Vagina (tissue), 2 donors: ENCODE results near the gene TMA7. TPM values are rescaled to one million over a fixed set of nuclear protein-coding genes. Genes with fewer than 3 reads are reported as not detected.

Experiments
- DNase-seq, 2 donors: peaks; one replicate each; pipeline ENCODE4 v3.0.0-alpha.2; 2017; ENCODE audit errors: extremely low spot score in 2 of 2
- H3K27ac ChIP-seq: fragments of 200-600 bp; sonication (generic); one replicate; pipeline ENCODE4 v1.5.1; 2019
- H3K27me3 ChIP-seq: fragments of 200-600 bp; sonication (generic); one replicate; pipeline ENCODE4 v1.5.1; 2019
- H3K36me3 ChIP-seq, 2 donors: fragments of 200-600 bp; sonication (generic); one replicate each; pipeline ENCODE4 v1.5.1; 2017 to 2019
- H3K4me1 ChIP-seq: fragments of 200-600 bp; sonication (generic); one replicate; pipeline ENCODE4 v1.5.1; 2019
- H3K4me3 ChIP-seq, 2 donors: fragments of 200-600 bp; sonication (generic); 1 replicate in 1 of 2; 2 replicates in 1 of 2; pipeline ENCODE4 v1.5.1; 2016 to 2019
- H3K9me3 ChIP-seq: fragments of 200-600 bp; sonication (generic); one replicate; pipeline ENCODE4 v1.5.1; 2019
- POLR2A ChIP-seq, 2 donors: fragments of 450-650 bp; IDR thresholded peaks; one replicate each; pipeline ENCODE4 v1.6.1; 2017; ENCODE audit warnings: antibody characterized with exemption in 2 of 2, mild to moderate bottlenecking in 2 of 2, moderate library complexity in 2 of 2
- POLR2AphosphoS5 ChIP-seq, 2 donors: sonication (generic); formaldehyde crosslinking; IDR thresholded peaks; one replicate each; pipeline ENCODE4 v1.9.0; 2017; ENCODE audit warnings: antibody characterized with exemption in 2 of 2, mild to moderate bottlenecking in 2 of 2, low read depth in 1 of 2; ENCODE audit not compliant: insufficient read depth in 1 of 2
- intact Hi-C: fragments of 100-400 bp; cut with DNase I; formaldehyde crosslinking; loops from one replicate; pipeline ENCODE4 v1.15.1; 2023
- total RNA-seq: library from RNA; depleted of rRNA; stranded (reverse); fragments of >200 nt; gene quantifications from one replicate; pipeline ENCODE4 v1.2.3, GENCODE V29; 2016
- TF ChIP-seq, protein P1 (sequence below), 3 experiments: fragments of 450-650 bp in 2 of 3; fragments of 200-600 bp in 1 of 3; sonication (generic) in 1 of 3; IDR thresholded peaks; one replicate each; pipeline ENCODE4 v1.5.1; 2017 to 2019; ENCODE audit warnings: antibody characterized with exemption in 3 of 3, mild to moderate bottlenecking in 2 of 3, moderate library complexity in 2 of 3

TMA7 gene
- total RNA-seq, 1 donor from 2014 or later, result 251 TPM

DNA sequence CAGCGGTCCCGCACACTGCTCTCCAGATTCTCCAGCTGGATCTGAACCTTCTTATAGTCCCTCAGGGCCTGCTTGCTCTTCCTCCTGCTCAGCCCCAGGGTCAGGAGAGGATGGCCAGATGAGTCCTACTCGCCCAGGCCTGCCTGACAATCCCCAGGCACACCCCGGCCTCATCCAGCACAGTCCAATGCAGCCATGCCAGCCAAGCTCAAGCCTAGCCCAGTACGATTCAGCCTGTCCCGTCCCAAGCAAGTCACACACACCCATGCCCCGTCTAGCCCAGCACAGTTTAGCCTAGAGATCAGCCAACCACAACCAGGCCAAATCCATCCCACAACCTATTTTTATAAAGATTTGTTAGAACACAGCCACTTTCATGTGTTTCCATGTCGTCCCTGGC, 27.0 kb upstream of the TMA7 start:
- TF ChIP-seq, protein P1, sequence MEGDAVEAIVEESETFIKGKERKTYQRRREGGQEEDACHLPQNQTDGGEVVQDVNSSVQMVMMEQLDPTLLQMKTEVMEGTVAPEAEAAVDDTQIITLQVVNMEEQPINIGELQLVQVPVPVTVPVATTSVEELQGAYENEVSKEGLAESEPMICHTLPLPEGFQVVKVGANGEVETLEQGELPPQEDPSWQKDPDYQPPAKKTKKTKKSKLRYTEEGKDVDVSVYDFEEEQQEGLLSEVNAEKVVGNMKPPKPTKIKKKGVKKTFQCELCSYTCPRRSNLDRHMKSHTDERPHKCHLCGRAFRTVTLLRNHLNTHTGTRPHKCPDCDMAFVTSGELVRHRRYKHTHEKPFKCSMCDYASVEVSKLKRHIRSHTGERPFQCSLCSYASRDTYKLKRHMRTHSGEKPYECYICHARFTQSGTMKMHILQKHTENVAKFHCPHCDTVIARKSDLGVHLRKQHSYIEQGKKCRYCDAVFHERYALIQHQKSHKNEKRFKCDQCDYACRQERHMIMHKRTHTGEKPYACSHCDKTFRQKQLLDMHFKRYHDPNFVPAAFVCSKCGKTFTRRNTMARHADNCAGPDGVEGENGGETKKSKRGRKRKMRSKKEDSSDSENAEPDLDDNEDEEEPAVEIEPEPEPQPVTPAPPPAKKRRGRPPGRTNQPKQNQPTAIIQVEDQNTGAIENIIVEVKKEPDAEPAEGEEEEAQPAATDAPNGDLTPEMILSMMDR (IDR thresholded peaks at IDR 0.05), result no peak
- TF ChIP-seq POLR2A (IDR thresholded peaks at IDR 0.05) (no peak), POLR2AphosphoS5 (IDR thresholded peaks at IDR 0.05; ENCODE audit: insufficient read depth in 1 of 2, low read depth in 1 of 2) (no peak)
- H3K27me3 ChIP-seq, result no peaks in the 10 kb centered on the region
- H3K9me3 ChIP-seq, result no peaks in the 10 kb centered on the region
- intact Hi-C loops, result no loop called here
- no peak overlapping the region for H3K27ac ChIP-seq
- no peak overlapping the region for H3K4me3 ChIP-seq
- H3K36me3 ChIP-seq, result peaks cover 0 to 89% of the 10 kb centered on the region in 2 donors
- no peak for DNase-seq
- peaks cover 19% of the 10 kb centered on the region for H3K4me1 ChIP-seq

DNA sequence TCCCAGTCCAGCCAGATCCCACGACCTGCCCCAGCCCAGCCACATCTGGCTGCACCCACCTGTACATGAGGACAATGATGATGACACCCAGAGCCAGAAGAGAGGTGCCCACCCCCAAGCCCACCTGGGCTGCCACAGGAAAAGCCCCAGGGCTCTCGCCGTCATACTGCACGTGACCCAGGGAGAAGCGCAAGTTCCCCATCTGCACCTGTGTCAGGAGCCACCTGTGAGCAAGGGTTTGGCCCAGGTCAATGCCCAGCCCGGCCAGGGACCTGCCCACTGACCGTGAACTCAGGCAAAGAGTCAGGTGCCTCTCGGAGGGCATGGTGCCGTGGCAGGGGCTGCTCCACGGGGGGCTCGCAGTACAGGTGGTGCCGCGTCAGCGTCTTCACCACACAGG, 26.4 kb upstream of the TMA7 start:
- intact Hi-C loops, result no loop called here
- Histone ChIP-seq H3K27ac (no peak overlapping the region), H3K27me3 (no peaks in the 10 kb centered on the region), H3K4me3 (no peak overlapping the region), H3K9me3 (no peaks in the 10 kb centered on the region), H3K4me1 (peaks cover 19% of the 10 kb centered on the region), H3K36me3 (peaks cover 0 to 93% of the 10 kb centered on the region in 2 donors)
- TF ChIP-seq POLR2A (IDR thresholded peaks at IDR 0.05), result no peak
- no peak for TF ChIP-seq POLR2AphosphoS5 (IDR thresholded peaks at IDR 0.05; ENCODE audit: insufficient read depth in 1 of 2, low read depth in 1 of 2)
- TF ChIP-seq, protein P1 (IDR thresholded peaks at IDR 0.05), result no peak
- DNase-seq, result no peak

GRCh38 chr3:48414376-48415250, 25.4 kb upstream of the TMA7 start:
- TF ChIP-seq, protein P1 (IDR thresholded peaks at IDR 0.05), result no peak
- TF ChIP-seq POLR2AphosphoS5 (IDR thresholded peaks at IDR 0.05; ENCODE audit: insufficient read depth in 1 of 2, low read depth in 1 of 2) (no peak), POLR2A (IDR thresholded peaks at IDR 0.05) (no peak)
- no peak overlapping the region for H3K27ac ChIP-seq
- H3K36me3 ChIP-seq, result peaks cover 0 to 87% of the 10 kb centered on the region in 2 donors
- no peaks in the 10 kb centered on the region for H3K27me3 ChIP-seq
- peaks cover 19% of the 10 kb centered on the region for H3K4me1 ChIP-seq
- no peak for DNase-seq
- intact Hi-C loops, result no loop called here
- no peak overlapping the region for H3K4me3 ChIP-seq
- no peaks in the 10 kb centered on the region for H3K9me3 ChIP-seq

- Histone ChIP-seq H3K4me1 (peaks cover 19% of the 10 kb centered on the region), H3K27me3 (no peaks in the 10 kb centered on the region), H3K9me3 (no peaks in the 10 kb centered on the region), H3K27ac (no peak overlapping the region), H3K4me3 (no peak overlapping the region), H3K36me3 (peaks cover 0 to 87% of the 10 kb centered on the region in 2 donors)
- intact Hi-C loops, result no loop called here
- TF ChIP-seq, protein P1 (IDR thresholded peaks at IDR 0.05), result no peak
- no peak for TF ChIP-seq POLR2AphosphoS5 (IDR thresholded peaks at IDR 0.05; ENCODE audit: insufficient read depth in 1 of 2, low read depth in 1 of 2)
- no peak for TF ChIP-seq POLR2A (IDR thresholded peaks at IDR 0.05)
- DNase-seq, result no peak
Observed at GRCh38 chr3:48415251-48415953, 24.7 kb upstream of the TMA7 start.
